GM12873 (cell line): ENCODE data around the gene FMR1.

Experiments
- CTCF ChIP-seq: IDR thresholded peaks from 2 replicates; pipeline ENCODE4 v1.5.1; 2012; ENCODE audit warnings: low read depth, mild to moderate bottlenecking, moderate library complexity, low read length, control low read depth; ENCODE audit not compliant: insufficient read depth; ENCODE audit errors: missing control alignments

The FMR1 gene

GRCh38 chrX:147948531-147948930 lies 36.8 kb downstream of the FMR1 start:
- TF ChIP-seq CTCF = no peak

GRCh38 chrX:147950352-147950751 lies 38.6 kb downstream of the FMR1 start:
- TF ChIP-seq CTCF = no peak

- TF ChIP-seq CTCF = no peak
Measured at GRCh38 chrX:147953976-147954375, 42.3 kb downstream of the FMR1 start.

GRCh38 chrX:147957291-147957690 lies 45.6 kb downstream of the FMR1 start:
- TF ChIP-seq CTCF = no peak

GRCh38 chrX:147958291-147958690 lies 46.6 kb downstream of the FMR1 start:
- no peak for TF ChIP-seq CTCF

- TF ChIP-seq CTCF = no peak
Measured at GRCh38 chrX:147960722-147961121, 49.0 kb downstream of the FMR1 start.

GRCh38 chrX:147962476-147962875 lies 50.8 kb downstream of the FMR1 start:
- no peak for TF ChIP-seq CTCF

- TF ChIP-seq CTCF = no peak
Measured at GRCh38 chrX:147978931-147979330, 67.2 kb downstream of the FMR1 start.
